ENCODE results near the gene PPP1R13L. TPM values are rescaled to one million over a fixed set of nuclear protein-coding genes. Genes with fewer than 3 reads are reported as not detected.

Gene PPP1R13L
- total RNA-seq, 3 donors from 2014 or later = 21.1 to 36.7 (median 30.8) TPM

GRCh38 chr19:45364696-45365095 is 40.2 kb downstream of the PPP1R13L start:
- no peaks in the 10 kb centered on the region for H3K4me1 ChIP-seq (ENCODE audit: low read depth)
- no peaks in the 10 kb centered on the region for H3K9me3 ChIP-seq
- ATAC-seq = no peak
- H3K36me3 ChIP-seq (ENCODE audit: low read depth) = no peaks in the 10 kb centered on the region
- intact Hi-C loops (cut with DNase I, micrococcal nuclease) = no loop called here
- DNase-seq = no peak
- no peak overlapping the region for H3K4me3 ChIP-seq
- TF ChIP-seq, protein P1, sequence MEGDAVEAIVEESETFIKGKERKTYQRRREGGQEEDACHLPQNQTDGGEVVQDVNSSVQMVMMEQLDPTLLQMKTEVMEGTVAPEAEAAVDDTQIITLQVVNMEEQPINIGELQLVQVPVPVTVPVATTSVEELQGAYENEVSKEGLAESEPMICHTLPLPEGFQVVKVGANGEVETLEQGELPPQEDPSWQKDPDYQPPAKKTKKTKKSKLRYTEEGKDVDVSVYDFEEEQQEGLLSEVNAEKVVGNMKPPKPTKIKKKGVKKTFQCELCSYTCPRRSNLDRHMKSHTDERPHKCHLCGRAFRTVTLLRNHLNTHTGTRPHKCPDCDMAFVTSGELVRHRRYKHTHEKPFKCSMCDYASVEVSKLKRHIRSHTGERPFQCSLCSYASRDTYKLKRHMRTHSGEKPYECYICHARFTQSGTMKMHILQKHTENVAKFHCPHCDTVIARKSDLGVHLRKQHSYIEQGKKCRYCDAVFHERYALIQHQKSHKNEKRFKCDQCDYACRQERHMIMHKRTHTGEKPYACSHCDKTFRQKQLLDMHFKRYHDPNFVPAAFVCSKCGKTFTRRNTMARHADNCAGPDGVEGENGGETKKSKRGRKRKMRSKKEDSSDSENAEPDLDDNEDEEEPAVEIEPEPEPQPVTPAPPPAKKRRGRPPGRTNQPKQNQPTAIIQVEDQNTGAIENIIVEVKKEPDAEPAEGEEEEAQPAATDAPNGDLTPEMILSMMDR (IDR thresholded peaks at IDR 0.05) = no peak

DNA sequence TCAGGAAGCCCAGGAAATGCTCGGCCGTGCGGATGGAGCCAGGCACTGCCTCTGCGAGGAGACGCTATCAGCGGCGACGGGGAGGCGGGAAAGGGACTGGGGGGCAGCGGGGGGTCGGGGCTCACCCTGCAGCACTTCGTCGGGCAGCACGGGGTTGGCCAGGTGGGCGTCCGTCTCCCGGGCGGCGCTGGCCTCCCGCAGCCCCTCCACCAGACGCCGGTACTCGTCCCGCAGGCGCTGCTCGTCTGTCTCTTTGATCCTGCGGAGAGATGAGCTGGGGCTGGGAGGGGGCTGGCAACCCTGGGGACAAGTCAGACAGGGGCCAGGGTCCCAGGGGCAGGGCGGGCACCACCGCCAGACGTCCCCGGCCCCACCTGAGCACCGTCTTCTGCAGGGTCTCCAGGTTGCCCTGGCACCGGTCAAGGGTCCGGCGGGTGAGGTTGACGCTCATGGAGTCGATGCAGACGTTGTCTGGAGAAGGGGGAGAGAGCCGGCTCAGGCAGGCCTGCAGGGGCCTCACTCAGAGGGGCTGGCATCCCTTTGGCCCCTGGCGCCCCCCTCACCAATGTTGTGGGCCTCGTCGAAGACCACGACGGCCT is 40.9 kb downstream of the PPP1R13L start:
- intact Hi-C loops (cut with DNase I, micrococcal nuclease) = no loop called here
- TF ChIP-seq, protein P1 (IDR thresholded peaks at IDR 0.05) = no peak
- H3K36me3 ChIP-seq (ENCODE audit: low read depth) = no peaks in the 10 kb centered on the region
- H3K4me1 ChIP-seq (ENCODE audit: low read depth) = no peaks in the 10 kb centered on the region
- H3K4me3 ChIP-seq = no peak overlapping the region
- DNase-seq (no peak), ATAC-seq (no peak)
- no peaks in the 10 kb centered on the region for H3K9me3 ChIP-seq

GRCh38 chr19:45362291-45362690 is 42.6 kb downstream of the PPP1R13L start:
- Histone ChIP-seq H3K36me3 (ENCODE audit: low read depth) (no peaks in the 10 kb centered on the region), H3K9me3 (no peaks in the 10 kb centered on the region), H3K4me1 (ENCODE audit: low read depth) (no peaks in the 10 kb centered on the region), H3K4me3 (no peak overlapping the region)
- TF ChIP-seq, protein P1 (IDR thresholded peaks at IDR 0.05) = no peak
- no peak for DNase-seq
- intact Hi-C loops (cut with DNase I, micrococcal nuclease) = no loop called here
- no peak for ATAC-seq

DNA sequence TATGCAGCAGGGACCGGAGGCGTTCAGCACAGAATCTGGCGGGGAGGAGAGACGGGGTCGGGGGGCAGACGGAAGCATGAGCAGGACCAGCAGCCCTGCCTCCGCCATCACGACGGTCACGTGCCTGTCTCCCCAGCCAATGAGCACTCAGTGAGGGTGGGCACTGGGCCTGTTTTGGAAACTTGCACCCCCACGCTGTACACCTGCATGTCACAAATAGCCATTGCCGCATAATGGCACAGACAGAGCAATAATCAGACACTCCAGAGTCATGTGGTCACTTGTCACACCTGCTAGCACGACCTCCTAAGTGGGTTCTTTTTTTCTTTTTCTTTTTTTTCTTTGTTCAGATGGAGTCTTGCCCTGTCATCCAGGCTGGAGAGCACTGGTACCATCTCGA is 43.3 kb downstream of the PPP1R13L start:
- H3K4me1 ChIP-seq (ENCODE audit: low read depth) = no peaks in the 10 kb centered on the region
- no peaks in the 10 kb centered on the region for H3K36me3 ChIP-seq (ENCODE audit: low read depth)
- intact Hi-C loops (cut with DNase I, micrococcal nuclease) = no loop called here

DNA sequence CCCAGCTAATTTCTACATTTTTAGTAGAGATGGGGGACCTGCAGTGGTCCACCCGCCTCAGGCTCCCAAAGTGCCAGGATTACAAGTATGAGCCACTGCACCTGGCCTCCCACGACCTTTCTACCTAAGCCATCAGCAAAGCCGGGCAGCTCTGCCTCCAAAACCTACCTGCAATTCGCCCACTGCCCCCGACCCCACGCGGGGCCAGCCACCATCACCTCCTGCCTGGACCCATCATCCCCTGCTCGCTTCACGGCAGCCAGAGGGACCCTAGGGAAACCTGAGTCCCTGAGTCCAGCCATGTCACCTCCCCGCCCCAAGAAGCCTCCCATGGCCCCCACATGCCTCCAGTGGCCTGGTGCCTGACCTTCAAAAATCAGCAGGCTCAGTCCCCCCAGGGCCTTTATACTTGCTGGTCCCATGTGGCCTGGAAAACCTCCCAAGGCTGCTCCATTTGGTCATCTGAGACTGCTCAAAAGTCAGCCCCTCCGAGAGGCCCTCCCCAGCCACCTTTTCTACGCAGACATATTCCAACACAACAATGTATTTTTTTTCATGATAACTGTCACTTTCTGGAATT is 46.6 kb downstream of the PPP1R13L start:
- no peaks in the 10 kb centered on the region for H3K4me1 ChIP-seq (ENCODE audit: low read depth)
- ATAC-seq (no peak), DNase-seq (no peak)
- no peak overlapping the region for H3K4me3 ChIP-seq
- TF ChIP-seq, protein P1 (IDR thresholded peaks at IDR 0.05) = no peak
- no peaks in the 10 kb centered on the region for H3K36me3 ChIP-seq (ENCODE audit: low read depth)
- intact Hi-C loops (cut with DNase I, micrococcal nuclease) = no loop called here
- no peaks in the 10 kb centered on the region for H3K9me3 ChIP-seq

More for the DNA sequence above, 43.3 kb downstream of the PPP1R13L start:
- TF ChIP-seq, protein P1 (IDR thresholded peaks at IDR 0.05) = no peak
- H3K9me3 ChIP-seq = no peaks in the 10 kb centered on the region
- no peak for DNase-seq
- ATAC-seq = no peak
- no peak overlapping the region for H3K4me3 ChIP-seq
